ENCODE data around the gene PXDN.

Gene PXDN

GRCh38 chr2:1618974-1619373 lies 125.3 kb downstream of the PXDN start:
- Histone ChIP-seq H3K27me3 (ENCODE audit: control insufficient read depth, low read length) (no peaks in the 10 kb centered on the region), H3K4me2 (ENCODE audit: low read length) (no peak overlapping the region), H3K9me3 (ENCODE audit: control insufficient read depth, insufficient read depth, low read length) (peaks cover 7% of the 10 kb centered on the region; the same call in 1 of the 2 replicates), H4K20me1 (ENCODE audit: control insufficient read depth, insufficient read depth, low read depth, low read length) (no peaks in the 10 kb centered on the region), H3K4me1 (ENCODE audit: control insufficient read depth, low read length) (peaks cover 14% of the 10 kb centered on the region), H3K36me3 (ENCODE audit: control insufficient read depth, low read length) (no peaks in the 10 kb centered on the region), H3K9me2 (replicated peaks; ENCODE audit: control insufficient read depth, low read length) (no peaks in the 10 kb centered on the region), H3F3A (ENCODE audit: control insufficient read depth, insufficient read depth) (no peaks in the 10 kb centered on the region), H3K79me2 (ENCODE audit: control insufficient read depth, low read length) (no peaks in the 10 kb centered on the region), H3K27ac (ENCODE audit: low read depth, low read length) (no peak overlapping the region), H3K4me3 (ENCODE audit: low read length) (no peak overlapping the region)
- TF ChIP-seq, protein P1, sequence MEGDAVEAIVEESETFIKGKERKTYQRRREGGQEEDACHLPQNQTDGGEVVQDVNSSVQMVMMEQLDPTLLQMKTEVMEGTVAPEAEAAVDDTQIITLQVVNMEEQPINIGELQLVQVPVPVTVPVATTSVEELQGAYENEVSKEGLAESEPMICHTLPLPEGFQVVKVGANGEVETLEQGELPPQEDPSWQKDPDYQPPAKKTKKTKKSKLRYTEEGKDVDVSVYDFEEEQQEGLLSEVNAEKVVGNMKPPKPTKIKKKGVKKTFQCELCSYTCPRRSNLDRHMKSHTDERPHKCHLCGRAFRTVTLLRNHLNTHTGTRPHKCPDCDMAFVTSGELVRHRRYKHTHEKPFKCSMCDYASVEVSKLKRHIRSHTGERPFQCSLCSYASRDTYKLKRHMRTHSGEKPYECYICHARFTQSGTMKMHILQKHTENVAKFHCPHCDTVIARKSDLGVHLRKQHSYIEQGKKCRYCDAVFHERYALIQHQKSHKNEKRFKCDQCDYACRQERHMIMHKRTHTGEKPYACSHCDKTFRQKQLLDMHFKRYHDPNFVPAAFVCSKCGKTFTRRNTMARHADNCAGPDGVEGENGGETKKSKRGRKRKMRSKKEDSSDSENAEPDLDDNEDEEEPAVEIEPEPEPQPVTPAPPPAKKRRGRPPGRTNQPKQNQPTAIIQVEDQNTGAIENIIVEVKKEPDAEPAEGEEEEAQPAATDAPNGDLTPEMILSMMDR (IDR thresholded peaks at IDR 0.05; ENCODE audit: low read depth, low read length, poor library complexity, severe bottlenecking), result no peak
- TF ChIP-seq EZH2phosphoT487 (IDR thresholded peaks at IDR 0.05; ENCODE audit: borderline replicate concordance, low read length), result no peak

DNA sequence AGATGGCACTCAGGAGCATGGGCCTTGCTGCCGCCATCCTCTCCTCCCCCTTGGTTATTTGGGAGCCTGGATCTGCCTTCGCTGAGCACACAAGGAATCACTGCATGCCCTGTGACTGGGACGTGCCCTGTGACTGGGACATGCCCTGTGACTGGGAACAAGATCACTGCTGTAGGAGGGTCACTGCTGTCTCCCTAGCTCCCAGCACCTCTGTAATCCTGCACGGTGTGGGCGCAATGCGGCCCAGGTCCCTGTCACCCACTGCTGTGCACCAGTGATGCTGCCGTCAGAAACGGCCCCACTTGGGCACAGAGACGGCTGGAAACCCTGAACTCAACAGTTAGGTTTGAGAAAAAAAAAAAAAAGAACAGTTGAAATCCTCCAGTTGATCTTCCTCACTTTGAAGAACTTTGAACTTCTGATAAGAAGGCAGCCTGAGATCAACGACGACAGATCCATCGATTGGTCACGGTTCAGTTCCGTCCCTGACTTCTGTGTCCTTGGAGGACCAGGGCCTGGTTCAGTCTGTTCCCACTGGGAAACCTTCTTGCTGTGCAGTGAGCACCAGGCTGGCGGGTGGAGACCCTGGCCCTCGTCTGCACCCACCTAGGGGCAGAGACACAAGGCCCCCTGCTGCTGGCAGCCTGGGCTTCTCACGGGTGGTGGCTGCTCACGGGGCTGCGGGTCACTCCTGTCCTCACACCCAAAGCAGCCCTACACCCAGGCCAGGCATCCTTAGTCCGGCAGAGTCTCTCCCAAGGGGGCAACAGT lies 125.9 kb downstream of the PXDN start:
- no peak overlapping the region for H3K27ac ChIP-seq (ENCODE audit: low read depth, low read length)
- H3K36me3 ChIP-seq (ENCODE audit: control insufficient read depth, low read length), result no peaks in the 10 kb centered on the region
- H3K4me3 ChIP-seq (ENCODE audit: low read length), result no peak overlapping the region
- no peaks in the 10 kb centered on the region for H3F3A ChIP-seq (ENCODE audit: control insufficient read depth, insufficient read depth)
- no peaks in the 10 kb centered on the region for H3K27me3 ChIP-seq (ENCODE audit: control insufficient read depth, low read length)
- H4K20me1 ChIP-seq (ENCODE audit: control insufficient read depth, insufficient read depth, low read depth, low read length), result no peaks in the 10 kb centered on the region
- peaks cover 18% of the 10 kb centered on the region for H3K4me1 ChIP-seq (ENCODE audit: control insufficient read depth, low read length)
- no peak for TF ChIP-seq EZH2phosphoT487 (IDR thresholded peaks at IDR 0.05; ENCODE audit: borderline replicate concordance, low read length)
- TF ChIP-seq, protein P1 (IDR thresholded peaks at IDR 0.05; ENCODE audit: low read depth, low read length, poor library complexity, severe bottlenecking), result no peak
- no peaks in the 10 kb centered on the region for H3K9me2 ChIP-seq (replicated peaks; ENCODE audit: control insufficient read depth, low read length)
- peaks cover 7% of the 10 kb centered on the region; the same call in 1 of the 2 replicates for H3K9me3 ChIP-seq (ENCODE audit: control insufficient read depth, insufficient read depth, low read length)
- no peaks in the 10 kb centered on the region for H3K79me2 ChIP-seq (ENCODE audit: control insufficient read depth, low read length)
- H3K4me2 ChIP-seq (ENCODE audit: low read length), result no peak overlapping the region

GRCh38 chr2:1617425-1618021 lies 126.8 kb downstream of the PXDN start:
- Histone ChIP-seq H3K79me2 (ENCODE audit: control insufficient read depth, low read length) (no peaks in the 10 kb centered on the region), H3K4me2 (ENCODE audit: low read length) (no peak overlapping the region), H3K9me2 (replicated peaks; ENCODE audit: control insufficient read depth, low read length) (no peaks in the 10 kb centered on the region), H3K4me3 (ENCODE audit: low read length) (no peak overlapping the region), H3K27me3 (ENCODE audit: control insufficient read depth, low read length) (no peaks in the 10 kb centered on the region), H3F3A (ENCODE audit: control insufficient read depth, insufficient read depth) (no peaks in the 10 kb centered on the region), H3K4me1 (ENCODE audit: control insufficient read depth, low read length) (peaks cover 18% of the 10 kb centered on the region), H4K20me1 (ENCODE audit: control insufficient read depth, insufficient read depth, low read depth, low read length) (no peaks in the 10 kb centered on the region), H3K36me3 (ENCODE audit: control insufficient read depth, low read length) (no peaks in the 10 kb centered on the region), H3K27ac (ENCODE audit: low read depth, low read length) (no peak overlapping the region), H3K9me3 (ENCODE audit: control insufficient read depth, insufficient read depth, low read length) (peaks cover 7% of the 10 kb centered on the region; the same call in 1 of the 2 replicates)
- TF ChIP-seq, protein P1 (IDR thresholded peaks at IDR 0.05; ENCODE audit: low read depth, low read length, poor library complexity, severe bottlenecking), result no peak
- no peak for TF ChIP-seq EZH2phosphoT487 (IDR thresholded peaks at IDR 0.05; ENCODE audit: borderline replicate concordance, low read length)

Measured in DOHH2 (cell line).